ENCODE measurements around the gene RNF7. TPM values are rescaled to one million over a fixed set of nuclear protein-coding genes. Genes with fewer than 3 reads are reported as not detected.

The RNF7 gene
- total RNA-seq, 4 donors from 2014 or later = 59.2 to 91.8 (median 70.7) TPM

DNA sequence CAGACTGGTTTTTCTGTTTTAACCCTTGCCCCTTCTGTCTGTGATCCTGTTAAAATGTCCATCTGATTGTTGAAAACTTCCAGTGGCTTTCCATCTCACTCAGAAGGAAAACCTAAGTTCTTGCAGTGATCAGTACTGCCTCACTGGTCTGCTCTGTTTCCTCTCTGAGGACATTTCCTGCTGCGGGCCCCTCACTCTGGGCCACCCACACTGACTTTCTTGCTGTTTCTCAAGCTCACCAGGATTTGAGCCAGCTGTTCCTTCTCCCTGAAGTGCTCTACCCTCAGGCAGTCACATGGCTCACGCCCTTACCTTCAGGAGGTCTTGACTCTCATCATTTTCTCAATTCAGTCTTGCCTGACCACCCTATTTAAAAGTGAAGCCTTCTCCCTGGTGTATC, 26.9 kb downstream of the RNF7 start:
- intact Hi-C loops (cut with DNase I; ENCODE audit: low total_unique reads) = no loop called here
- no peaks in the 10 kb centered on the region for H3K9me3 ChIP-seq
- no peaks in the 10 kb centered on the region for H3K4me1 ChIP-seq
- no peak for DNase-seq
- no peak overlapping the region for H3K4me3 ChIP-seq
- TF ChIP-seq, protein P1, sequence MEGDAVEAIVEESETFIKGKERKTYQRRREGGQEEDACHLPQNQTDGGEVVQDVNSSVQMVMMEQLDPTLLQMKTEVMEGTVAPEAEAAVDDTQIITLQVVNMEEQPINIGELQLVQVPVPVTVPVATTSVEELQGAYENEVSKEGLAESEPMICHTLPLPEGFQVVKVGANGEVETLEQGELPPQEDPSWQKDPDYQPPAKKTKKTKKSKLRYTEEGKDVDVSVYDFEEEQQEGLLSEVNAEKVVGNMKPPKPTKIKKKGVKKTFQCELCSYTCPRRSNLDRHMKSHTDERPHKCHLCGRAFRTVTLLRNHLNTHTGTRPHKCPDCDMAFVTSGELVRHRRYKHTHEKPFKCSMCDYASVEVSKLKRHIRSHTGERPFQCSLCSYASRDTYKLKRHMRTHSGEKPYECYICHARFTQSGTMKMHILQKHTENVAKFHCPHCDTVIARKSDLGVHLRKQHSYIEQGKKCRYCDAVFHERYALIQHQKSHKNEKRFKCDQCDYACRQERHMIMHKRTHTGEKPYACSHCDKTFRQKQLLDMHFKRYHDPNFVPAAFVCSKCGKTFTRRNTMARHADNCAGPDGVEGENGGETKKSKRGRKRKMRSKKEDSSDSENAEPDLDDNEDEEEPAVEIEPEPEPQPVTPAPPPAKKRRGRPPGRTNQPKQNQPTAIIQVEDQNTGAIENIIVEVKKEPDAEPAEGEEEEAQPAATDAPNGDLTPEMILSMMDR (IDR thresholded peaks at IDR 0.05) = no peak
- no peak for TF ChIP-seq POLR2A (IDR thresholded peaks at IDR 0.05)
- no peaks in the 10 kb centered on the region for H3K27me3 ChIP-seq
- H3K27ac ChIP-seq = no peak overlapping the region
- no peaks in the 10 kb centered on the region for H3K36me3 ChIP-seq

DNA sequence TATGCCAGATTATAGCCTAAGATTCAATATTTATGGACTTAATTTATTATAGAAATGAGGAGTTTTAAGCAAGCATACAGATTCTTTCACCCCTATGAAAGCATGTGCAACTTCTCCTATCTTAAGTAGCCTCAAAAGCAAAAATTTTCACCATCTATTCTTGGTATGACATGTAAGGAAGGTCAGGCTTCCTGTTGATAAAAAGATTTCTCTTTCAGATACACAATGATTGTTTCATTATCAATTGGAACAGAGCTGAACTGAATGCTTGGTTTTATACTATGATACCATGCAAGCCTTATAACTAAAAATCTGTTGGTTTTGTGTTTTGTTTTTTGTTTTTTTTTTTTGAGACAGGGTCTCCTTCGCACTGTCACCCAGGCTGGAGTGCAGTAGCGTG, 29.0 kb downstream of the RNF7 start:
- Histone ChIP-seq H3K36me3 (no peaks in the 10 kb centered on the region), H3K27ac (no peak overlapping the region), H3K9me3 (no peaks in the 10 kb centered on the region), H3K27me3 (no peaks in the 10 kb centered on the region), H3K4me1 (no peaks in the 10 kb centered on the region), H3K4me3 (no peak overlapping the region)
- no peak for DNase-seq
- TF ChIP-seq POLR2A (IDR thresholded peaks at IDR 0.05) = no peak
- TF ChIP-seq, protein P1 (IDR thresholded peaks at IDR 0.05) = no peak
- intact Hi-C loops (cut with DNase I; ENCODE audit: low total_unique reads) = no loop called here

DNA sequence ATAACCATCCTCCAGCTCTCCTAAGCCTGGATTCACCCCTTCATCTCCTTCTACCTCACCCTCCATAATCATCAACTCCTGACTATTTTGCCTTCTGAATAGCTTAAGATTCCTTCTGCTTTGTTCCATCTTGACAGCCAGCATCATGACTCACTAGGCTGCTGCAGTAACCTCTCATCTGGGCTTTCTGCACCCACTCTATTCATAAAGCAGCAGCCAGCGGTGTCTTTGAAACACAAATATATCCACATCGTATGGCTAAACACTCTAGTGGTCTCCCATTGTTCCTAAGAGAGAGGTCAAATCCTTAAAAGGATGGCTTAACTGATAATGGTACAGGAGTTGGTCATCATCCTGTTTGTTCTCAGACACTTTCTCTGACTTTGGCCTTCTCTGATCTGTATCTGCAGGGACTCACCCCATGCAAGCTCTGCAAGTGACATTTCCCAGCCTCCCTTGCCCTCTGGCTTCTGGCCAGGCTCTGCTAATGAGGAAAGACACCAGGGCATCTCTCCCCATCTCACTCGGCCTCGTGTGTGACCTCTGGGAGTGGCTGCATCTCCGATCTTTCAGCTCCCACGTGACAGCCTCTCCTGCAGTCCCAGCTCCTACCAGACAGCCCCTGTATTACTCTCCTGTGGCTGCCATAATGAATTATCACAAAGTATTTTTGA, 31.3 kb downstream of the RNF7 start:
- H3K4me1 ChIP-seq = no peaks in the 10 kb centered on the region
- H3K27ac ChIP-seq = no peak overlapping the region
- no peak for DNase-seq
- TF ChIP-seq POLR2A (IDR thresholded peaks at IDR 0.05) = no peak
- TF ChIP-seq, protein P1 (IDR thresholded peaks at IDR 0.05) = no peak
- no peaks in the 10 kb centered on the region for H3K9me3 ChIP-seq
- no peaks in the 10 kb centered on the region for H3K27me3 ChIP-seq
- no peak overlapping the region for H3K4me3 ChIP-seq
- H3K36me3 ChIP-seq = no peaks in the 10 kb centered on the region
- intact Hi-C loops (cut with DNase I; ENCODE audit: low total_unique reads) = no loop called here

DNA sequence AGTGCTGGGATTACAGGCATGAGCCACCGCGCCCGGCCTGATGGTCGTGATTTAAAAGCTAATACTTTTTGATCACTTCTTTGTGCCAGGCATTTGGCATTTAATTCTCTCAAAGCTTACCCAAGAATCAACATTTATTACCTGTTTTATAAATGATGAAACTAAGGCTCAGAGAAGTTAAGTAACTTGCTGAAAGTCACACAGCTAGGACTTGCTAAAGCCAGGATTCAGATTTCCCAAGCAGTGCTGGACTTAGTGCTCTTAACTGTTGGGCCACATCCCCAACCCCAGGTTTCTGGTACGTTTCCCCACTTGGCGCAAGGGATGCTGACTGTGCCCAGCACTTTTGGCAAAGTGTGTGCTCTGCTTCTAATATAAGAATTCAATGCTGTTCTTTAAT, 35.6 kb downstream of the RNF7 start:
- no peaks in the 10 kb centered on the region for H3K36me3 ChIP-seq
- H3K4me1 ChIP-seq = no peaks in the 10 kb centered on the region
- no peak for TF ChIP-seq POLR2A (IDR thresholded peaks at IDR 0.05)
- TF ChIP-seq, protein P1 (IDR thresholded peaks at IDR 0.05) = no peak
- no peak for DNase-seq
- H3K27ac ChIP-seq = no peak overlapping the region
- intact Hi-C loops (cut with DNase I; ENCODE audit: low total_unique reads) = no loop called here
- H3K9me3 ChIP-seq = no peaks in the 10 kb centered on the region
- H3K4me3 ChIP-seq = no peak overlapping the region
- no peaks in the 10 kb centered on the region for H3K27me3 ChIP-seq

DNA sequence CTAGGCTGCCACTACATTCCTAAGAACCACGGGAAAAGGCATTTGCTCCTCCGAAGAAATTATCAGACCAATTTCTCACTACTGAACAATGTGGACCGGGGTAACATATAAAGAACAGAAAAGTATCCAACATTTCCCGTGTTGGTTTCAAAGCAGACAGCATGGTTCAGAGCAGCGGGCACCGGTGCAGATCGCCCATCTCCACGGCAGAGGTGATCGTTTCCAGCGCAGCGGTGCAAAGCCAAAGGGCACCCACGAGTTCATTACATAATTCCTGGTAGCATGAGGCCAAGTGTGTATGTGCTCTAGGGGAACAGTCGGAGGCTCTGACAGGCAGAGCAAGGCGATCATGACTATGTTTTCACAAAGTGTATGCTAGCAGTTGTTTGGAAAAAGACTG, 38.3 kb downstream of the RNF7 start:
- no peak overlapping the region for H3K4me3 ChIP-seq
- no peaks in the 10 kb centered on the region for H3K36me3 ChIP-seq
- no peak for DNase-seq
- TF ChIP-seq POLR2A (IDR thresholded peaks at IDR 0.05) = no peak
- no peaks in the 10 kb centered on the region for H3K4me1 ChIP-seq
- intact Hi-C loops (cut with DNase I; ENCODE audit: low total_unique reads) = no loop called here
- H3K9me3 ChIP-seq = no peaks in the 10 kb centered on the region
- no peak overlapping the region for H3K27ac ChIP-seq
- H3K27me3 ChIP-seq = no peaks in the 10 kb centered on the region

DNA sequence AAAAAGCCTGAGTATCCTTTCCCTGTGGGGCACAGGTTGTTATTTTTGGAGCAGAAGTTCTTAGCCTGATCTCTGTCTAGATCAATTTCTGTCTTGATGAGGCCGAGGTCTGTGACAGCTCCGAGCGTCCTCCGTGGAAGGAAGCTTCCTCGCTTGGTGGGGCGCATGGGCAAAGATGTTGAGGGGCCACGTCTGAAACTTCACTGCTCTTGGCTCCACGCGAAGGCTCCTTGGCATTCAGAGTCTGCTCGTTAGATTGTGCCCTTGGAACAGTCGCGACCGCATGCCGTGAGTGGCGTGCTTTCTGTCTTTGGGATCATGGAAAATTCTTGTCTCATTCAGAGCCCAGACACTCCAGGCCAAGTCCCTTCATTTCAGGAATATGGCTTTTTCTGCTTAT, 38.8 kb downstream of the RNF7 start:
- no peak overlapping the region for H3K4me3 ChIP-seq
- intact Hi-C loops (cut with DNase I; ENCODE audit: low total_unique reads) = no loop called here
- DNase-seq = no peak

More for the DNA sequence above, 38.8 kb downstream of the RNF7 start:
- no peaks in the 10 kb centered on the region for H3K4me1 ChIP-seq
- no peaks in the 10 kb centered on the region for H3K27me3 ChIP-seq
- H3K36me3 ChIP-seq = no peaks in the 10 kb centered on the region
- TF ChIP-seq POLR2A (IDR thresholded peaks at IDR 0.05) = no peak
- TF ChIP-seq, protein P1 (IDR thresholded peaks at IDR 0.05) = no peak
- no peak overlapping the region for H3K27ac ChIP-seq
- H3K9me3 ChIP-seq = no peaks in the 10 kb centered on the region
